MM.1S (cell line): ENCODE results near the gene FGFBP1.

ENCODE experiments used
- CTCF ChIP-seq: fragments of 300-600 bp; sonication (generic); IDR thresholded peaks from 2 replicates; pipeline ENCODE4 v1.5.1; 2016; ENCODE audit warnings: antibody characterized with exemption, low read length, mixed read lengths
- EZH2 ChIP-seq: fragments of 300-600 bp; sonication (generic); optimal IDR thresholded peaks from 2 replicates; pipeline ENCODE3; 2017; ENCODE audit warnings: low read depth, mild to moderate bottlenecking, antibody characterized with exemption, low read length, mixed read lengths

- TF ChIP-seq CTCF: no peak
- TF ChIP-seq EZH2: no peak
Measured at GRCh38 chr4:15982842-15983524, 44.4 kb upstream of the FGFBP1 start.
